HG03175 (cell line): ENCODE data around the gene MTG1.
"Not testable (repeated sequence)": the region's sequence is repeated elsewhere in the genome, so short reads cannot be mapped to it uniquely, and the experiment has no call there.

Experiments
- ATAC-seq: cut with Tn5 transposase; IDR thresholded peaks from one replicate; pipeline ENCODE4 v1.9.1; 2021; ENCODE audit warnings: mild to moderate bottlenecking, moderate library complexity; ENCODE audit not compliant: unreplicated experiment

Gene MTG1

GRCh38 chr10:133422807-133423771 lies 29.1 kb downstream of the MTG1 start:
- ATAC-seq = no peak

- not testable (repeated sequence) for ATAC-seq
These were observed 30.1 kb downstream of the MTG1 start for GRCh38 chr10:133424102-133424501.

- ATAC-seq = not testable (repeated sequence)
These were observed 30.6 kb downstream of the MTG1 start, which contains the start of gene SPRN for GRCh38 chr10:133424601-133425000. Gene SPRN, minus strand, starts transcription at chr10:133424625. Its CDS starts 944 bp downstream, at chr10:133423681.

GRCh38 chr10:133429571-133429970 lies 35.6 kb downstream of the MTG1 start:
- ATAC-seq = not testable (repeated sequence)

GRCh38 chr10:133431888-133432613 lies 38.1 kb downstream of the MTG1 start:
- not testable (repeated sequence) for ATAC-seq

- not testable (repeated sequence) for ATAC-seq
These were observed 38.8 kb downstream of the MTG1 start for GRCh38 chr10:133432789-133433188.

- peak; percentile 50 for ATAC-seq
These were observed 44.8 kb downstream of the MTG1 start for GRCh38 chr10:133438711-133439273.

GRCh38 chr10:133439517-133440461 lies 45.8 kb downstream of the MTG1 start:
- no peak for ATAC-seq

GRCh38 chr10:133440633-133441285 lies 46.8 kb downstream of the MTG1 start:
- no peak for ATAC-seq

- ATAC-seq = not testable (repeated sequence)
These were observed 47.4 kb downstream of the MTG1 start for GRCh38 chr10:133441356-133441755.

GRCh38 chr10:133441780-133442179 lies 47.8 kb downstream of the MTG1 start:
- no peak for ATAC-seq

- no peak for ATAC-seq
These were observed 48.4 kb downstream of the MTG1 start for GRCh38 chr10:133442191-133442966.

- no peak for ATAC-seq
These were observed 49.3 kb downstream of the MTG1 start for GRCh38 chr10:133442967-133443924.

GRCh38 chr10:133444342-133445267 lies 50.6 kb downstream of the MTG1 start:
- no peak for ATAC-seq

- no peak for ATAC-seq
These were observed 51.3 kb downstream of the MTG1 start for GRCh38 chr10:133445268-133445732.
